Measurements from ENCODE around the gene TNIP3. TPM values are rescaled to one million over a fixed set of nuclear protein-coding genes. Genes with fewer than 3 reads are reported as not detected.
"Not testable (repeated sequence)": the region's sequence is repeated elsewhere in the genome, so short reads cannot be mapped to it uniquely, and the experiment has no call there.

The TNIP3 gene
- total RNA-seq = not detected

- no peak for DNase-seq
Measured at GRCh38 chr4:121164291-121164690, at the start of gene TNIP3. Gene TNIP3, minus strand, starts transcription at chr4:121164321. Its CDS starts 196 bp downstream, at chr4:121164125.

- peak; percentile 70 for DNase-seq
Measured at GRCh38 chr4:121212806-121213205, 48.7 kb upstream of the TNIP3 start.

- DNase-seq = no peak
Measured at GRCh38 chr4:121209171-121209570, 45.0 kb upstream of the TNIP3 start.

- no peak for DNase-seq
Measured at GRCh38 chr4:121208244-121209007, 44.3 kb upstream of the TNIP3 start.

- not testable (repeated sequence) for DNase-seq
Measured at GRCh38 chr4:121205777-121206176, 41.7 kb upstream of the TNIP3 start.

DNA sequence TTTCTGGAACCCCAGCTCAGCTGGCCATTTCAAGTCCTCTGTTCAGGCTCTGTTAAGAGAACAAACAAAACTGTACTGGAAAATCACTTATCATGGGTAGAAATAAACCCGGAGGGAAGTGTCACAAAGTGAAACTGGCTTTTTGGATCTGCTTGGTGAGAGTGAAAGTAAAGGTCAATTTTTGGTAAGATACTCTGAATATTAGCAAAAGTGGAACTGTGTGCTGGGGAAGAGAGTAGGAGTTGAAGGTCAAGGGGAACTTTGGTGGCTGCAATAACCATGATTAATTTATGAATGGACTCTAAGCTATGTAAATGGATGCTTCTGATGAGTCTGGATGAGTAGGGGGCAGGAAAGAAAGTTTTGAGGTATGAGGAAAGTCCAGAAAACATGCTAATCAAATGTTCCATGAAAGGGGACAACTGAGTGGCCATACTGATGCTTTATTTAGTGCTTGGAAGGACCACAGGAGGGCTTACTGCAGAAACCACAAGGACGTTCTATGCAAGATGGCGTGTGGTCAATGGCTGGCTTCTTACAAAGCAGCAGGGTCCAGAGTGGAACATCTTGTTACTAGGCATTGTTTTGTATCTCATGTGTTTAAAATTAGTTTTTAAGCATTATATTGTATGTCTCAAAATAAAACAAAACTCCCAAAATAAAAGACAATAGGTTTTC lies 36.8 kb upstream of the TNIP3 start:
- DNase-seq = no peak

GRCh38 chr4:121199742-121200561 lies 35.8 kb upstream of the TNIP3 start:
- DNase-seq = no peak

DNA sequence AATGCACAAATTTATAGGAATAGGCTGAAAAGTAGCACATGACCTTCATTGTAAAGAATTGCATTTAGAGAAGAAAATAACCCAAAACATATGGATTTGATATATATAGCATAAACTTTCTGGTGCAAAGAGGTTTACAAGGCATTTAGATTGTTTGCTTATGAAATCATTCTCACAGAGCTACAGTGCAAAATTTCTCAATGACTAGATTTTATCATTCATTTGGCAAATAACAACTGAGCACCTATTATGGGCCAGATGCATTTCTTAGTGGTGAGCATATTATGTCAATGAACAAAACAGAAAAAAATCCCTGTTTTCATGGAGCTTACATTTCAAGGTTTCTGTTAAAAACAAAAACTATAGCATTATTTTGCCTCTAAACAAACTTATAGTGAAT lies 34.1 kb upstream of the TNIP3 start:
- DNase-seq = peak; percentile 12

DNA sequence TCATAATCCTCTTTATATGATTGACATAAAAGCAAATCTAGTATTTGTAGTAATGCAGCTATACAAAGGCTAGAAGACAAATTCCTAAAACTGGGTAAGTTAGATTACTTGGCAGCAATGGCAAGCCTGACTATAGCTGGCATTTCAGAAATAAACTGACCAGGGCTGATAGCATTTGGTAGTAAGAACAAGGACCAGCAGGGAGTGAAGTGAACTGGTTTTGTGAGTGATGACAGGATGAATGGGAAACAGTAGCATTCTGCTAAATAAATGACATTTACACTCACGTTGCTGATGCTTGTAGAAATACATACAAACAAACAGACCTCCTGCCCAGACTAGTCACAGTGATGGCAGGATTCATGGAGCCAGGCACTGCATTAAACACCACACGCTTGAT lies 31.5 kb upstream of the TNIP3 start:
- no peak for DNase-seq

- DNase-seq = peak; percentile 71
Measured at GRCh38 chr4:121192480-121192879, 28.4 kb upstream of the TNIP3 start.

DNA sequence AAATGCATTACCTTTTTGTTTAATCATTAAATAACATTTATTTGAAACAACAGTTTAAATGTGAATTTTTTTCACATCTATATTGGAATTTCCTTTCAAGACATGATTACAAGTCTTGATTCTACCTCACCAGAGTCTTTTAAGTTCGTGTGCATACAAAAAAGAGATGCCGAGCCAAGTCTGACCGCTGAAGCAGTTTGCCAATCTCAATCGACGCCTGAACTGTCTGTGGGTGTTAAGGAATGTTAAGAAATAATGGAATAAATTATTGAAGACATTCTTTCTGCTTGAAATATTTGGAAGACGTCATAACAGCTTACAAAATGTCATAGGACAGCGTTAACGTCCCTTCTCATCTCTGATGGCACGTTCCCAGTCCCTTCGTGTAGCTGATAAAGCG lies 27.9 kb upstream of the TNIP3 start:
- no peak for DNase-seq

- DNase-seq = no peak
Measured at GRCh38 chr4:121191361-121191760, 27.2 kb upstream of the TNIP3 start.

DNA sequence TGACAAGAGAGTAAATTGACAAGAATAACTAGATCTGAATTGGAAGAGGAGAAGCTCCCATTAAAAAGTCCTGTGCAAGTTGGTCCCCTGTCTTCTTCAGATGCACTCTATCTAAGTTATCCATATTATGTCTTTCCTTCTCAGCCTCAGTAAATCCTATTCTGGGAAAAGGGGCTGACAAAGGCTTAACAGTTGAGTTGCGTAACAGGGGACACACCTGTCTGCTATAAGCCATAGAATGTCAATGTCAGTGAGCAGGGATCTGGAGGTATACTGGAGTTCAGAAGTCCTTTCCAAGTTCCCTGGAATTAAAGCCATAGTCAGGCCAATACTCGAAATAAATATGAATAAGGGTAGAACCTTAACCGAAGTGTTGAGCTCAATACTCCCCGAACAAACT lies 26.3 kb upstream of the TNIP3 start:
- DNase-seq = no peak

DNA sequence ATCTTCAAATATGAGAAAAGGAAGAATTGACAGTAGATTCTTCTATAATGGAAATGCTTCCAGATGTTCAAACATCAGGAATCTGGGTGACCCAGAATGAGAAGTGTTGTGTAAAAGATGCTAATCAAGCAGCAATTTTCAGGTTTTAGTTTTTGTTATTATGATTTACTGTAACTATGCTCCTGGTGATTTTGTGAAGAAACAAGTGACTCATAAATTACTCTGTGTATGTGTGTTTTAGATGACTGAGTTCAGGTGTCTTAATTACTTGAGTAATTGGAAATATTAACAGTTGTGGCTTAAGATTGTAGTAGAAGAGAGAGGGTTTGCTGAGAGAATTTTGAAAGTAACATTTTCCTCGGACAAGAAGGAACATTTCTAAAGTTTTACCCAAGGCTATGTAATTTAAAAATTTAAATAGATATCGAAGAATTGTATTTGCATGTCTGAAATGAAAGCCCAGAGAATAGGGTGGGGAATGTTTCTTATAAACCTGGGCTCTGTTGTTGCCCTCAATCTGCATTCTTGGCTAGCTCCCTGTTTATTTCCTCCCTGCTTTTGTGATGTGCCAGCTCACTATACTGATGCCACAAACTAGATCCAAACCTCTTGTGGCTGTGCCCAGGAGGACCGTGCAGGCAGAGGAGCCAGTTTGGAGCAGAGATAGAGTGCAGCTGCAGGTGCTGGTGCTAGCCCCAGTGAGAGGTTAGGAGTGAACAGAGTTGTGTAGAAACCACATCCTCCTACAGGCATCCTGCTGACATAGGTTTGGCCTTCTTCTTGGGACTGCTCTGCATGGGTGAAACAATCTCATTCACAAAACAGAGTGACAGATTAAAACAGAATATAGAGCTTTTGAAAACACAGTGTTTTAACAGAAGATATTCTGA lies 25.4 kb upstream of the TNIP3 start:
- no peak for DNase-seq

- DNase-seq = no peak
Measured at GRCh38 chr4:121187206-121187605, 23.1 kb upstream of the TNIP3 start.

GRCh38 chr4:121185960-121186359 lies 21.8 kb upstream of the TNIP3 start:
- no peak for DNase-seq

DNA sequence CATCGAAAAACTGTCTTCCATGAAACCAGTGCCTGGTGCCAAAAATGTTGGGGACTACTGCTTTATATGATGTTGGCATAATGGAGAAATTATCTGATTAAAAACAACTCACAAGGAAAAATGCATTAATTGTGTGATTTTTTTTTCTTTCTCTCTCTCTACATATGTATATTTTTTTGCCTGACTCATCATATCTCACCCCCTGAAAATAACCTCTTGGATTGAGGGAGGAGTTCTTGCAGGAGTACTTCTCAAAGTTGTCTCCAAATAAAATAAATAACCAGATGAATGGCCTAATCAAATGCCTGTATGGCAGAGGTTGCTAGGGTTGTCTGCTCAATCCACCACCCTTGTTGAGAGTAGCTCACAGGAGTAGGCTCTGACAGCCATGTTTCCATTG lies 19.9 kb upstream of the TNIP3 start:
- no peak for DNase-seq

GRCh38 chr4:121183361-121183760 lies 19.2 kb upstream of the TNIP3 start:
- no peak for DNase-seq

DNA sequence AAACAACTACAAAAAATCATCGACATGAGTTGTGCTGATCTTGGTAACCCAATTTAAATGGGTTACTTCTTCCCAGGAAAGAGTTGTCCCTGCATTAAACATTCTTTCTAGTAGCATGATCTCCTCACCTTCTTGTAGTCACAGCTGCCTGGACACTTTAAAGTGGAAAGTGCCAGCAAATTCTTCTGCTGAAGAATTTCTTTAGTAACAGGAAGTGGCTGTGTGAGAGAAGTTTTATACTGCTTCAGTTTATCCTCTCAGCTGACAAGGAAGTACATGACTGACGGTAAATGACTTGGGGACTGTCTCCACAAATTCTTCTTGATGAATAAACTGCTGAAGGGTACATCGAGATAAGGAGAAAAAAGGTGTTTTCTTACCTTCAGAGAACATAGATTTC lies 18.2 kb upstream of the TNIP3 start:
- no peak for DNase-seq

GRCh38 chr4:121181493-121181892 lies 17.4 kb upstream of the TNIP3 start:
- DNase-seq = no peak

DNA sequence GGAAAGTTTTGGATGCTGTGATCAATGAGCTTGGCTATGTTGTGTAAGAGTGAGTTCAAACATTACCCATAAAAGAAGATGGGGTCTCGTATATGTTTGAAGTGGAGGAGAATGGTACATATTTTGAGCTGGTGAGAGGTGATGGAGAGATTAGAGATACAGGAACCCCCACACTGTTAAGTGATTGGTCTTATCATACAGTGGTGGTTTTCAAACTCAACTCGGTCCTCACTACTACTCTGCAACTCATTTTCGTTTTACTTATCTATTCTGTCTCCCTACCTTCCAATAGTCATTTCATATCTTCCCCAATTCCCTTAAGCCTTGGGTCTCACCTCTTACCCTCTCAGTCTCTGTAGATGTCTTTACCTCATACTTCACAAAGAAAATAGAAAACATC lies 16.4 kb upstream of the TNIP3 start:
- DNase-seq = no peak
